Mesenchymal stem cell (in vitro differentiated cells and primary cell): ENCODE data around the gene NUP210.

Source experiments
- DNase-seq: peaks from one replicate; pipeline ENCODE4 v3.0.0-alpha.2; 2013
- H2AFZ ChIP-seq: one replicate; pipeline ENCODE4 v1.6.1; 2013; ENCODE audit warnings: low read depth, mild to moderate bottlenecking, control low read depth, inconsistent platforms, low read length, moderate library complexity
- H2AK5ac ChIP-seq: 2 replicates; pipeline ENCODE4 v1.6.1; 2013; ENCODE audit warnings: low read length, moderate library complexity, mild to moderate bottlenecking, inconsistent platforms; ENCODE audit not compliant: severe bottlenecking
- H2BK120ac ChIP-seq: one replicate; pipeline ENCODE4 v1.6.1; 2013; ENCODE audit warnings: low read depth, mild to moderate bottlenecking, inconsistent platforms, low read length, moderate library complexity
- H2BK12ac ChIP-seq, 2 experiments: one replicate each; pipeline ENCODE4 v1.6.1; 2013; ENCODE audit warnings: inconsistent platforms in 2 of 2, low read length in 2 of 2, mild to moderate bottlenecking in 2 of 2, moderate library complexity in 2 of 2, control low read depth in 1 of 2
- H2BK15ac ChIP-seq: one replicate; pipeline ENCODE4 v1.6.1; 2013; ENCODE audit warnings: mild to moderate bottlenecking, low read depth, inconsistent platforms; ENCODE audit not compliant: poor library complexity, severe bottlenecking
- H2BK5ac ChIP-seq: 2 replicates; pipeline ENCODE4 v1.6.1; 2013; ENCODE audit warnings: low read depth, mild to moderate bottlenecking, low read length, control low read depth, inconsistent platforms; ENCODE audit not compliant: poor library complexity, severe bottlenecking
- H3K14ac ChIP-seq, 2 experiments: one replicate each; pipeline ENCODE4 v1.6.1; 2013; ENCODE audit warnings: inconsistent platforms in 2 of 2, low read length in 2 of 2, control low read depth in 1 of 2, mild to moderate bottlenecking in 1 of 2, moderate library complexity in 1 of 2
- H3K18ac ChIP-seq, 2 experiments: one replicate each; pipeline ENCODE4 v1.6.1; 2013; ENCODE audit warnings: inconsistent platforms in 2 of 2, low read length in 2 of 2, control low read depth in 1 of 2, low read depth in 1 of 2, mild to moderate bottlenecking in 1 of 2
- H3K23ac ChIP-seq, 2 experiments: one replicate each; pipeline ENCODE4 v1.6.1; 2013; ENCODE audit warnings: inconsistent platforms in 2 of 2, low read length in 2 of 2, mild to moderate bottlenecking in 2 of 2, moderate library complexity in 2 of 2, control low read depth in 1 of 2
- H3K27ac ChIP-seq: 2 replicates; pipeline ENCODE4 v1.5.1; 2013; ENCODE audit warnings: mild to moderate bottlenecking, moderate library complexity, low read length, control low read depth, inconsistent platforms; ENCODE audit not compliant: poor library complexity, severe bottlenecking
- H3K27me3 ChIP-seq, 2 experiments: 2 replicates each; pipeline versions ENCODE4 v1.6.1 to v1.7.0; 2013; ENCODE audit warnings: low read length in 2 of 2, mild to moderate bottlenecking in 2 of 2, moderate library complexity in 2 of 2, control low read depth in 1 of 2, inconsistent platforms in 1 of 2; ENCODE audit not compliant: control insufficient read depth in 1 of 2, insufficient read depth in 1 of 2
- H3K36me3 ChIP-seq, 2 experiments: 2 replicates each; pipeline versions ENCODE4 v1.6.1 to v1.7.0; 2013; ENCODE audit warnings: low read length in 2 of 2, control low read depth in 1 of 2, inconsistent platforms in 1 of 2, low read depth in 1 of 2, mild to moderate bottlenecking in 1 of 2; ENCODE audit not compliant: insufficient read depth in 2 of 2, control insufficient read depth in 1 of 2
- H3K4ac ChIP-seq, 2 experiments: one replicate each; pipeline ENCODE4 v1.6.1; 2013; ENCODE audit warnings: inconsistent platforms in 2 of 2, low read length in 2 of 2, mild to moderate bottlenecking in 2 of 2, moderate library complexity in 2 of 2, control low read depth in 1 of 2, low read depth in 1 of 2
- H3K4me1 ChIP-seq: 2 replicates; pipeline ENCODE4 v1.6.1; 2013; ENCODE audit warnings: low read depth, low read length, control low read depth; ENCODE audit not compliant: control insufficient read depth, insufficient read depth
- H3K4me2 ChIP-seq: 2 replicates; pipeline ENCODE4 v1.6.1; 2013; ENCODE audit warnings: low read length, mild to moderate bottlenecking, inconsistent platforms; ENCODE audit not compliant: poor library complexity, severe bottlenecking
- H3K4me3 ChIP-seq, 2 experiments: 2 replicates each; pipeline versions ENCODE4 v1.5.1 to v1.7.0; 2013; ENCODE audit warnings: low read length in 2 of 2, mild to moderate bottlenecking in 2 of 2, control low read depth in 1 of 2, low read depth in 1 of 2; ENCODE audit not compliant: insufficient read depth in 1 of 2
- H3K79me1 ChIP-seq: replicated peaks from 2 replicates; pipeline ENCODE4 v1.6.1; 2013; ENCODE audit warnings: mild to moderate bottlenecking, control low read depth, low read length, inconsistent platforms; ENCODE audit not compliant: poor library complexity, severe bottlenecking
- H3K9ac ChIP-seq: 2 replicates; pipeline ENCODE4 v1.7.0; 2013; ENCODE audit warnings: mild to moderate bottlenecking, low read length, moderate library complexity
- H3K9me3 ChIP-seq: 2 replicates; pipeline ENCODE4 v1.7.0; 2013; ENCODE audit warnings: mild to moderate bottlenecking, low read length; ENCODE audit not compliant: control insufficient read depth
- H4K8ac ChIP-seq: one replicate; pipeline ENCODE4 v1.6.1; 2013; ENCODE audit warnings: inconsistent platforms, mild to moderate bottlenecking, low read length, moderate library complexity
- H4K91ac ChIP-seq: one replicate; pipeline ENCODE4 v1.6.1; 2013; ENCODE audit warnings: mild to moderate bottlenecking, low read length, inconsistent platforms
- WGBS: methylation state at CpG from one replicate; pipeline ENCODE4 v1.1.7; 2013; ENCODE audit warnings: mixed read lengths; 5-methylcytosine and 5-hydroxymethylcytosine counted together

Gene NUP210

DNA sequence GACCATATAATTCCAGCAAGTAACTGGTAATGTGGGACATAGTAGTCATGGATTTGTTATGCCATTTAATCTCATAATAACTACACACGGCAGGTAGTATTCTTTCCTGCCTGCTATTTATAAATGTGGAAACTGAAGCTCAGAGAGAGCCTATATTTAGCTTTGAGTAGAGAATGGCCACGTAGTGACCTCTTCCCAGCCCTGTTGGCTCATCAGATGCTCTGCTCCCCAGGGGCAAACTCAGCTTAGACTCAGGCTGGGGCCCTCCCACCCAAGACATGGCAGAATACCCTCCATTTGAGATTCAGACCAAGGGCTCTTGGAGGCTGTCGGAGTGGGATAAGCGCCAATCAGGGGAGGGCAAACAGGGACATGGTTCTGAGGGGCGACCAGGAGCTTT is 42.7 kb upstream of the NUP210 start:
- Histone ChIP-seq H3K36me3 (no peaks in the 10 kb centered on the region), H2AFZ (no peak overlapping the region), H3K9ac (no peak overlapping the region), H3K27me3 (peaks cover 49 to 53% of the 10 kb centered on the region in 2 experiments), H2BK15ac (no peak overlapping the region), H4K8ac (no peak overlapping the region), H3K9me3 (no peaks in the 10 kb centered on the region), H3K14ac (no peak overlapping the region), H3K4me2 (no peak overlapping the region), H2BK12ac (no peak overlapping the region), H2BK120ac (no peak overlapping the region), H3K79me1 (no peaks in the 10 kb centered on the region), H3K4me1 (no peaks in the 10 kb centered on the region), H2BK5ac (no peak overlapping the region), H2AK5ac (no peak overlapping the region), H3K23ac (no peak overlapping the region), H3K18ac (no peak overlapping the region), H3K4ac (no peak overlapping the region), H3K4me3 (no peak overlapping the region), H4K91ac (no peak overlapping the region), H3K27ac (no peak overlapping the region)
- DNase-seq: no peak
- 83% methylated on average over 5 of the region's 5 CpGs for WGBS

DNA sequence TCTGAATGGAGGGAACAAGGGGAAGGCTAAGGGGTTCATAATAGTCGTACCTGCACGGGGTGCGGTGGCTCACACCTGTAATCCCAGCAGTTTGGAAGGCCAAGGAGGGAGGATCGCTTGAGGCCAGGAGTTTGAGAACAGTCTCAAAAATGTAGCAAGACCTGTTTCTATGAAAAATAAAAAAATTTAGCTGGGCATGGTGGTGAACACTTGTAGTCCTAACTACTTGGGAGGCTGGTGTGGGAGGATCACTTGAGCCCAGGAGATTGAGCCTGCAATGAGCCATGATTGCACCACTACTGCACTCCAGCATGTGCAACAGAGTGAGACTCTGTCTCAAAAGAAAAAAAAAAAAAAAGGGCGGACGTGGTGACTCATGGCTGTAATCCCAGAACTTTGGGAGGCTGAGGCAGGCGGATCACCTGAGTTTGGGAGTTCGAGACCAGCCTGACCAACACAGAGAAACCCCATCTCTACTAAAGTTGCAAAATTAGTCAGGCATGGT is 42.1 kb upstream of the NUP210 start:
- Histone ChIP-seq H3K36me3 (no peaks in the 10 kb centered on the region), H3K79me1 (no peaks in the 10 kb centered on the region), H3K9ac (no peak overlapping the region), H4K91ac (no peak overlapping the region), H2BK120ac (no peak overlapping the region), H3K9me3 (no peaks in the 10 kb centered on the region), H3K23ac (no peak overlapping the region), H4K8ac (no peak overlapping the region), H3K14ac (no peak overlapping the region), H2AFZ (no peak overlapping the region), H2BK15ac (no peak overlapping the region), H2BK5ac (no peak overlapping the region), H2BK12ac (no peak overlapping the region), H3K4me2 (no peak overlapping the region), H3K27me3 (peaks cover 49 to 53% of the 10 kb centered on the region in 2 experiments), H2AK5ac (no peak overlapping the region), H3K27ac (no peak overlapping the region), H3K4ac (no peak overlapping the region), H3K18ac (no peak overlapping the region), H3K4me1 (no peaks in the 10 kb centered on the region), H3K4me3 (no peak overlapping the region)
- DNase-seq: no peak
- WGBS: 82% methylated on average over 8 of the region's 8 CpGs

DNA sequence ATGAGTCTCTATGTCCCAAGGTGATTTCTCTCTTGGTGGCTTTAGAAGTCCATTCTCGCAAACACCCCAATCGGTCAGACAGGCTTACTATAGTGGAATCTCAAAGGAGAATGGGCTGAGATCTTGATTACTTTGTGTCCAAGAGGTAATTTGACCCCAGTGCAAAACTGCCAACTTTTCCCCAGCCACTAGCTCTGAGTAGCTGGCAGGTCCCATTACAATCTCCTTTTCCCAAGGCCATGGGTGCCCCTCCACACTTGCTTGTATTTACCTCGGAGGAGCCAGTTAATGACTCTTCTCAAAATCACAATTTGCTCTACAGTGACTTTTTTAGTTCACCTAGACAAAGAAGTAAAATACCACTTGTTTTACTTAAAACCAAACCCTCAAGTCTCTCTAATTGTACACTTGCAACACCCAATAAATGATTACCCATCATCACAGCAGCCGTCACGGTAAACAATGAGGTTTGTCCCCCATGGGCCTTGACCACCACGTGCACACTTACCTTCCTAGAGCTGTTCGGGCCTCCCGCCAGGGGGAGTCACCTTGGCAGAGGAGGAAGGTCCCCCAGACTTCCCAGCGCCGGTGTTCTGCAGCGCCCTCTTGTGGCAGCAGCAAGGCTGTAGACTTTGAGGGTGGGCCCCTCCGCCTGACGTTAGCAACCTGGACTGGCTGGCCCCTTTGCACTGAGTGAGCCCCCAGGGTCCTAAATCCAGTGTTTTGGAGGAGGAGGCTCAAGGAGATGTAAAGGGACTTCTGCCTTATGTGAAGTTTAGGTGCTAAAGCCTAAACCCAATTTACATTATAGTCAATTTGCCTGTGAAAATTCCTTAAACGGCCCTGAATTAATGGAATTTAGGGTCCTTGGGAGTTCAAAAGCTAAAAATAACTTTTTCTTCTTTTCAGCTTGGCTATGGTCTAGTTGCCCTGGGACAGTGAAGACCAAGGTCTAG is 41.3 kb upstream of the NUP210 start:
- Histone ChIP-seq H2BK5ac (no peak overlapping the region), H2BK120ac (no peak overlapping the region), H2AFZ (no peak overlapping the region), H3K23ac (no peak overlapping the region), H3K18ac (no peak overlapping the region), H3K4me3 (no peak overlapping the region), H3K14ac (no peak overlapping the region), H3K79me1 (no peaks in the 10 kb centered on the region), H2BK15ac (no peak overlapping the region), H3K9me3 (no peaks in the 10 kb centered on the region), H4K91ac (no peak overlapping the region), H3K9ac (no peak overlapping the region), H3K4me2 (no peak overlapping the region), H3K27me3 (peaks cover 49 to 53% of the 10 kb centered on the region in 2 experiments), H2AK5ac (no peak overlapping the region), H3K27ac (no peak overlapping the region), H3K36me3 (no peaks in the 10 kb centered on the region), H3K4ac (no peak overlapping the region), H4K8ac (no peak overlapping the region), H2BK12ac (no peak overlapping the region), H3K4me1 (no peaks in the 10 kb centered on the region)
- peak; percentile 39 for DNase-seq
- 37% methylated on average over 12 of the region's 14 CpGs for WGBS

DNA sequence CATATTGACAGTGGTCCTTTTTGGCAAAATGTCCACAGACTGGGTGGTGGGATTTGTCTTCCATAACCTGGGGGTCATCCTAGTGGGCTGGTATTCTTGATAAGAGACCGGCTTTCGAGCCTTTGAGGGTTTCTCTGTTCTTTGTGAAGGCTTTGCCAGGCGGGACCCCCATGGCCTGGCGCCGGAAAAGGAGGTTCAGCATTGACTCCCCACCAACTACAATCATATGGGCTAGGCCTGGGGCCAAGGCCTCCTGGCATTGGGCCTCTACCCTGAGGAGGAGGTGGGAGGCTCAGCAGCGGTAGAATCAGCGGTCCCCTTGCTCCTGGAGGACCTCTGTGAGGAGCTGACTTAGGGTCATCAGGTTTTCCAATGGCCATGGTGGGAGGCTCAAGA is 40.2 kb upstream of the NUP210 start:
- Histone ChIP-seq H3K4ac (no peak overlapping the region), H3K9me3 (no peaks in the 10 kb centered on the region), H3K14ac (no peak overlapping the region), H3K9ac (no peak overlapping the region), H3K27me3 (peaks cover 44 to 46% of the 10 kb centered on the region in 2 experiments), H2AFZ (no peak overlapping the region), H3K27ac (no peak overlapping the region), H3K4me3 (no peak overlapping the region), H2BK120ac (no peak overlapping the region), H2BK5ac (no peak overlapping the region), H3K23ac (no peak overlapping the region), H4K91ac (no peak overlapping the region), H2BK12ac (no peak overlapping the region), H3K79me1 (no peaks in the 10 kb centered on the region), H3K18ac (no peak overlapping the region), H3K4me1 (no peaks in the 10 kb centered on the region), H2BK15ac (no peak overlapping the region), H3K36me3 (no peaks in the 10 kb centered on the region), H2AK5ac (no peak overlapping the region), H3K4me2 (no peak overlapping the region), H4K8ac (no peak overlapping the region)
- WGBS: 87% methylated on average over 7 of the region's 7 CpGs
- no peak for DNase-seq
